ENCODE measurements around the gene HECTD2. TPM values are rescaled to one million over a fixed set of nuclear protein-coding genes. Genes with fewer than 3 reads are reported as not detected.
"Not testable (repeated sequence)": the region's sequence is repeated elsewhere in the genome, so short reads cannot be mapped to it uniquely, and the experiment has no call there.

Gene HECTD2
- total RNA-seq, 2 donors from 2014 or later, result 18.7 to 22.8 TPM

DNA sequence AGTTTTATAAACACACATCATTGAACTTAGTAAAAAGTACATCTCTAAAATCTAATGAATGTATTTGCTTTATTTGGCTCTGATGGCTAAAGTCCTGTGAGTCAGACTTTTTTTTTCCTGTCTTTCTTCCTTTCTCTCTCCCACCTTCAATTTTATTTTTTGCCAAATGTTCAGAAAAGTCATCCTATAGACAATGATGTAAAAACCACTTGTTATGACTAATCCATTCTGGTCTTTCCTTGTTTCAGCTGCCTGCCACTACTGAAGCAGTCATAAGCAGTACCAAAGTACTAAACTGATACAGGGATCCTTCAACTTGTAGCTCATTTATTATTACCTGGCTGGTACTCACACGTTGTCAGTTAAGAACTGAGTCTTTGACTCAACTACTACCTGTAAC lies 23.9 kb downstream of the HECTD2 start:
- WGBS, result 34% methylated on average over 1 of the region's 1 CpG
- H3K27me3 ChIP-seq (replicated peaks; ENCODE audit: insufficient read depth), result no peaks in the 10 kb centered on the region
- no peak overlapping the region for H3K4me3 ChIP-seq
- no peaks in the 10 kb centered on the region for H3K9me3 ChIP-seq
- TF ChIP-seq POLR2AphosphoS5 (IDR thresholded peaks at IDR 0.05) (no peak), POLR2A (IDR thresholded peaks at IDR 0.05) (no peak)
- TF ChIP-seq, protein P1, sequence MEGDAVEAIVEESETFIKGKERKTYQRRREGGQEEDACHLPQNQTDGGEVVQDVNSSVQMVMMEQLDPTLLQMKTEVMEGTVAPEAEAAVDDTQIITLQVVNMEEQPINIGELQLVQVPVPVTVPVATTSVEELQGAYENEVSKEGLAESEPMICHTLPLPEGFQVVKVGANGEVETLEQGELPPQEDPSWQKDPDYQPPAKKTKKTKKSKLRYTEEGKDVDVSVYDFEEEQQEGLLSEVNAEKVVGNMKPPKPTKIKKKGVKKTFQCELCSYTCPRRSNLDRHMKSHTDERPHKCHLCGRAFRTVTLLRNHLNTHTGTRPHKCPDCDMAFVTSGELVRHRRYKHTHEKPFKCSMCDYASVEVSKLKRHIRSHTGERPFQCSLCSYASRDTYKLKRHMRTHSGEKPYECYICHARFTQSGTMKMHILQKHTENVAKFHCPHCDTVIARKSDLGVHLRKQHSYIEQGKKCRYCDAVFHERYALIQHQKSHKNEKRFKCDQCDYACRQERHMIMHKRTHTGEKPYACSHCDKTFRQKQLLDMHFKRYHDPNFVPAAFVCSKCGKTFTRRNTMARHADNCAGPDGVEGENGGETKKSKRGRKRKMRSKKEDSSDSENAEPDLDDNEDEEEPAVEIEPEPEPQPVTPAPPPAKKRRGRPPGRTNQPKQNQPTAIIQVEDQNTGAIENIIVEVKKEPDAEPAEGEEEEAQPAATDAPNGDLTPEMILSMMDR (IDR thresholded peaks at IDR 0.05), result no peak
- peak overlapping the region in 1 of 2 donors; percentile 4 for H3K27ac ChIP-seq
- no peaks in the 10 kb centered on the region for H3K4me1 ChIP-seq (replicated peaks)
- H3K36me3 ChIP-seq, result no peaks in the 10 kb centered on the region
- intact Hi-C loops (cut with DNase I), result no loop called here
- no peak for DNase-seq (ENCODE audit: low spot score)

- no peaks in the 10 kb centered on the region for H3K36me3 ChIP-seq
- H3K4me3 ChIP-seq, result no peak overlapping the region
- no peak for DNase-seq (ENCODE audit: low spot score)
- H3K27me3 ChIP-seq (replicated peaks; ENCODE audit: insufficient read depth), result no peaks in the 10 kb centered on the region
- intact Hi-C loops (cut with DNase I), result no loop called here
- no peaks in the 10 kb centered on the region for H3K9me3 ChIP-seq
- no peak overlapping the region for H3K27ac ChIP-seq
- no peaks in the 10 kb centered on the region for H3K4me1 ChIP-seq (replicated peaks)
- WGBS, result 94% methylated on average over 2 of the region's 2 CpGs
- no peak for TF ChIP-seq POLR2AphosphoS5 (IDR thresholded peaks at IDR 0.05)
- TF ChIP-seq, protein P1 (IDR thresholded peaks at IDR 0.05), result no peak
- TF ChIP-seq POLR2A (IDR thresholded peaks at IDR 0.05), result no peak
These were observed 25.1 kb downstream of the HECTD2 start for GRCh38 chr10:91435241-91435640.

DNA sequence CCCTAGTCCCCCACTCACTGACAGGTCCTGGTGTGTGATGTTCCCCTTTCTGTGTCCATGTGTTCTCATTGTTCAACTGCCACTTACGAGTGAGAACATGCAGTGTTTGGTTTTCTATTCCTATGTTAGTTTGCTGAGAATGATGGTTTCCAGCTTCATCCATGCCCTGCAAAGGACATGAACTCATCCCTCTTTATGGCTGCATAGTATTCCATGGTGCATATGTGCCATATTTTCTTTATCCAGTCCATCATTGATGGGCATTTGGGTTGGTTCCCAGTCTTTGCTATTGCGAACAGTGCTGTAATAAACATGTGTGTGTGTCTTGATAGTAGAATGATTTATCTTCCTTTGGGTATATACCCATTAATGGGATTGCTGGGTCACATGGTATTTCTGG lies 28.1 kb downstream of the HECTD2 start:
- H3K4me3 ChIP-seq; intact Hi-C loops (cut with DNase I); H3K4me1 ChIP-seq (replicated peaks); H3K27me3 ChIP-seq (replicated peaks; ENCODE audit: insufficient read depth); DNase-seq (ENCODE audit: low spot score); H3K9me3 ChIP-seq; H3K27ac ChIP-seq; H3K36me3 ChIP-seq: not testable (repeated sequence)
- 97% methylated on average over 2 of the region's 2 CpGs for WGBS

- Histone ChIP-seq H3K27ac (no peak overlapping the region), H3K4me1 (replicated peaks) (no peaks in the 10 kb centered on the region), H3K27me3 (replicated peaks; ENCODE audit: insufficient read depth) (no peaks in the 10 kb centered on the region), H3K36me3 (no peaks in the 10 kb centered on the region), H3K4me3 (no peak overlapping the region), H3K9me3 (no peaks in the 10 kb centered on the region)
- DNase-seq (ENCODE audit: low spot score), result no peak
- WGBS, result 76% methylated on average over 6 of the region's 6 CpGs
- intact Hi-C loops (cut with DNase I), result no loop called here
- TF ChIP-seq, protein P1 (IDR thresholded peaks at IDR 0.05), result no peak
- TF ChIP-seq POLR2A (IDR thresholded peaks at IDR 0.05), result no peak
- no peak for TF ChIP-seq POLR2AphosphoS5 (IDR thresholded peaks at IDR 0.05)
These were observed 34.4 kb downstream of the HECTD2 start for GRCh38 chr10:91444211-91445182.

DNA sequence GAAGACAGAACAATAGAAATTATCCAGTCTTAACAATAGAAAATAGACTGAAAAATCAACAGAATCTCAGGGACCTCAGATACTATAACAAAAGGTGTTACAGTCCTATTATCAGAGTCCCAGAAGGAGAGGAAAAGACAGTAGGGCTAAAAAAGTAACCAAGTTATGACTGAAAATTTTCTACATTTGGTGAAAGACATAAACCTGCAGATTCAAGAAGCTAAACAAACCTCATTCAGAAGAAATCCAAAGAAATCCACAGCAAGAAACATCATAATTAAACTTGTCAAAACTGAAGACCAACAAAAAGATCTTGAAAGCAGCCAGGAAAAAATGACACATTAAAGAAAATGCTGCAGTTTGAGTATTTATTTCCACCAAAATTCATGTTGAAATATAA lies 41.9 kb downstream of the HECTD2 start:
- H3K9me3 ChIP-seq, result no peaks in the 10 kb centered on the region
- H3K27ac ChIP-seq, result no peak overlapping the region
- no peak for DNase-seq (ENCODE audit: low spot score)
- intact Hi-C loops (cut with DNase I), result no loop called here
- no peak overlapping the region for H3K4me3 ChIP-seq
- TF ChIP-seq POLR2AphosphoS5 (IDR thresholded peaks at IDR 0.05) (no peak), POLR2A (IDR thresholded peaks at IDR 0.05) (no peak)
- TF ChIP-seq, protein P1 (IDR thresholded peaks at IDR 0.05), result no peak
- H3K4me1 ChIP-seq (replicated peaks), result no peaks in the 10 kb centered on the region
- H3K36me3 ChIP-seq, result no peaks in the 10 kb centered on the region
- H3K27me3 ChIP-seq (replicated peaks; ENCODE audit: insufficient read depth), result no peaks in the 10 kb centered on the region
